K562 (cell line): ENCODE results near the gene AUNIP. TPM values are rescaled to one million over a fixed set of nuclear protein-coding genes. Genes with fewer than 3 reads are reported as not detected.

Source experiments
- ATAC-seq: fragments of 200-7000 bp; cut with Tn5 transposase; 3 replicates; pipeline ENCODE4 v1.9.1; 2020; ENCODE audit warnings: moderate library complexity
- BruUV-seq: library from RNA; stranded (reverse); fragments of 400-500 nt; replicated peaks from 2 replicates; lab custom pipeline; 2021; lab: Mats Ljungman, UMichigan
- CTCF ChIA-PET: fragments of 300-600 bp; formaldehyde crosslinking; extraction: SDS; loops from one replicate; lab custom pipeline; 2021; ENCODE audit warnings: low intra/inter-chr PET ratio; lab: Yijun Ruan, JAX
- POLR2A ChIA-PET: fragments of 300-600, 350-650 bp; sonication (Branson Sonifier 250); formaldehyde crosslinking; extraction: SDS; loops from one replicate; lab custom pipeline; 2021; ENCODE audit warnings: antibody characterized with exemption, inconsistent platforms; lab: Yijun Ruan, JAX
- DNase-seq, 4 experiments: peaks; one replicate each; pipeline versions ENCODE4 v3.0.0 to v3.0.0-alpha.2; 2011 to 2018; ENCODE audit warnings: low spot score in 3 of 4, mixed read lengths in 3 of 4; ENCODE audit errors: extremely low read depth in 1 of 4
- FAIRE-seq: peaks from 2 replicates; lab custom pipeline; 2011; peaks lifted over from hg19 to GRCh38; lab: Jason Lieb, UNC
- H2AFZ ChIP-seq: 2 replicates; pipeline ENCODE4 v1.6.0; 2011; ENCODE audit warnings: low read depth, low read length, control low read depth, inconsistent platforms
- H3K27ac ChIP-seq: fragments of 200-600 bp; 3 replicates; pipeline ENCODE4 v1.8.0; 2011; ENCODE audit warnings: low read depth, mild to moderate bottlenecking, control low read depth, inconsistent platforms, low read length, moderate library complexity, mixed read lengths; ENCODE audit errors: extremely low read depth
- H3K27me3 ChIP-seq, 2 experiments: fragments of 300-600 bp in 1 of 2; 2 replicates in 1 of 2; 3 replicates in 1 of 2; pipeline versions ENCODE4 v1.6.0 to v1.8.0; 2011; ENCODE audit warnings: inconsistent platforms in 2 of 2, low read length in 2 of 2, mild to moderate bottlenecking in 1 of 2, mixed read lengths in 1 of 2, moderate library complexity in 1 of 2; ENCODE audit not compliant: control insufficient read depth in 2 of 2, insufficient read depth in 2 of 2
- H3K36me3 ChIP-seq: fragments of 300-600 bp; 3 replicates; pipeline ENCODE4 v1.8.0; 2011; ENCODE audit warnings: mild to moderate bottlenecking, low read length, inconsistent platforms; ENCODE audit not compliant: control insufficient read depth, insufficient read depth
- H3K4me1 ChIP-seq, 2 experiments: fragments of 200-600 bp in 1 of 2; replicated peaks in 1 of 2; 2 replicates in 1 of 2; 3 replicates in 1 of 2; pipeline versions ENCODE4 v1.5.1 to v1.8.0; 2011; ENCODE audit warnings: inconsistent platforms in 2 of 2, low read length in 2 of 2, mild to moderate bottlenecking in 1 of 2, mixed read lengths in 1 of 2, moderate library complexity in 1 of 2; ENCODE audit not compliant: control insufficient read depth in 2 of 2, insufficient read depth in 2 of 2
- H3K4me2 ChIP-seq: 2 replicates; pipeline ENCODE4 v1.6.1; 2011; ENCODE audit warnings: low read length, control low read depth, inconsistent platforms, mixed read lengths; ENCODE audit not compliant: insufficient read depth
- H3K4me3 ChIP-seq: fragments of 200-600 bp; sonication (generic), shearing (Covaris generic); 2 replicates; pipeline ENCODE4 v1.5.1; 2016; ENCODE audit warnings: control low read depth, inconsistent platforms
- H3K79me2 ChIP-seq: fragments of 200-600 bp; 3 replicates; pipeline ENCODE4 v1.8.0; 2011; ENCODE audit warnings: low read length, inconsistent platforms; ENCODE audit not compliant: control insufficient read depth, insufficient read depth
- H3K9ac ChIP-seq, 2 experiments: 2 replicates each; pipeline versions ENCODE4 v1.6.0 to v1.6.1; 2011; ENCODE audit warnings: low read depth in 2 of 2, low read length in 2 of 2, control low read depth in 1 of 2, inconsistent platforms in 1 of 2, mild to moderate bottlenecking in 1 of 2, mixed read lengths in 1 of 2; ENCODE audit not compliant: insufficient read depth in 1 of 2
- H3K9me1 ChIP-seq: one replicate; pipeline ENCODE4 v1.6.0; 2011; ENCODE audit warnings: inconsistent platforms, mild to moderate bottlenecking, low read length, moderate library complexity; ENCODE audit not compliant: control insufficient read depth, insufficient read depth
- H3K9me3 ChIP-seq: replicated peaks from 2 replicates; pipeline ENCODE4 v1.5.1; 2011; ENCODE audit warnings: low read depth, low read length, inconsistent platforms; ENCODE audit not compliant: control insufficient read depth, insufficient read depth
- H4K20me1 ChIP-seq: replicated peaks from 2 replicates; pipeline ENCODE4 v1.6.1; 2011; ENCODE audit warnings: low read length, inconsistent platforms, mixed read lengths; ENCODE audit not compliant: control insufficient read depth, insufficient read depth
- BRD9 ChIP-seq: fragments of 450-650 bp; IDR thresholded peaks from 2 replicates; pipeline ENCODE4 v1.6.1; 2018; ENCODE audit warnings: low read depth; ENCODE audit not compliant: partially characterized antibody
- CEBPG ChIP-seq, 3 experiments: fragments of 200-800 bp in 1 of 3; sonication (Bioruptor generic) in 1 of 3; sonication (generic) in 1 of 3; formaldehyde crosslinking in 1 of 3; IDR thresholded peaks in 2 of 3; conservative IDR thresholded peaks in 1 of 3; 2 replicates each; pipeline versions ENCODE4 v1.6.1 to v1.8.0; 2016 to 2022; ENCODE audit warnings: missing compliant biosample characterization in 2 of 3, missing genetic modification characterization in 2 of 3, mild to moderate bottlenecking in 1 of 3, missing genetic modification reagents in 1 of 3
- FIP1L1 ChIP-seq: fragments of 200-400 bp; formaldehyde crosslinking; IDR thresholded peaks from 2 replicates; pipeline ENCODE4 v1.6.1; 2018; ENCODE audit warnings: mild to moderate bottlenecking, low read depth, low read length; ENCODE audit not compliant: poor library complexity, severe bottlenecking
- HINFP ChIP-seq: fragments of 450-650 bp; conservative IDR thresholded peaks from 2 replicates; pipeline ENCODE4 v1.6.1; 2016; ENCODE audit warnings: missing genetic modification characterization, low read depth, mild to moderate bottlenecking, control low read depth, missing compliant biosample characterization
- HNRNPH1 ChIP-seq: fragments of 200-400 bp; formaldehyde crosslinking; optimal IDR thresholded peaks from 2 replicates; pipeline ENCODE3; 2017; ENCODE audit warnings: low read depth, mild to moderate bottlenecking, low read length, moderate library complexity
- HNRNPUL1 ChIP-seq: fragments of 200-400 bp; formaldehyde crosslinking; IDR thresholded peaks from 2 replicates; pipeline ENCODE4 v1.6.1; 2017; ENCODE audit warnings: low read length
- ID3 ChIP-seq, 2 experiments: fragments of 250-450 bp in 1 of 2; fragments of 450-650 bp in 1 of 2; sonication (Bioruptor Pico) in 1 of 2; IDR thresholded peaks; 2 replicates each; pipeline versions ENCODE4 v1.6.1 to v1.8.0; 2016 to 2021; ENCODE audit warnings: mild to moderate bottlenecking in 2 of 2, moderate library complexity in 2 of 2, missing compliant biosample characterization in 1 of 2, missing genetic modification characterization in 1 of 2
- KDM5B ChIP-seq: fragments of 200-600 bp; sonication (generic); IDR thresholded peaks from 2 replicates; pipeline ENCODE4 v1.6.1; 2012; ENCODE audit warnings: low read depth, mild to moderate bottlenecking, moderate library complexity, low read length, control low read depth, inconsistent platforms; ENCODE audit not compliant: insufficient replicate concordance
- KLF6 ChIP-seq: fragments of 250-450 bp; sonication (Bioruptor Pico); IDR thresholded peaks from 2 replicates; pipeline ENCODE4 v1.4.0; 2020; ENCODE audit warnings: mild to moderate bottlenecking, moderate library complexity, borderline replicate concordance
- NCOA1 ChIP-seq: fragments of 450-650 bp; IDR thresholded peaks from 2 replicates; pipeline ENCODE4 v1.6.1; 2016; ENCODE audit warnings: low read depth
- NCOR1 ChIP-seq: fragments of 450-650 bp; IDR thresholded peaks from 2 replicates; pipeline ENCODE4 v1.6.1; 2016; ENCODE audit warnings: mild to moderate bottlenecking, moderate library complexity
- PATZ1 ChIP-seq: fragments of 250-450 bp; sonication (Bioruptor Pico); IDR thresholded peaks from 2 replicates; pipeline ENCODE4 v1.5.0; 2020; ENCODE audit warnings: mild to moderate bottlenecking, borderline replicate concordance
- PTRF ChIP-seq: fragments of 450-650 bp; IDR thresholded peaks from 2 replicates; pipeline ENCODE4 v1.6.1; 2016; ENCODE audit warnings: mild to moderate bottlenecking, missing genetic modification characterization, missing compliant biosample characterization
- SMARCB1 ChIP-seq: IDR thresholded peaks from 2 replicates; pipeline ENCODE4 v1.6.1; 2011; ENCODE audit warnings: improper control_type of control experiment, low read depth; ENCODE audit not compliant: insufficient read length
- SMARCC2 ChIP-seq: fragments of 450-650 bp; IDR thresholded peaks from 2 replicates; pipeline ENCODE4 v1.6.1; 2017; ENCODE audit warnings: antibody characterized with exemption, moderate library complexity, mild to moderate bottlenecking, low read depth
- SRSF3 ChIP-seq: fragments of 200-400 bp; formaldehyde crosslinking; IDR thresholded peaks from 2 replicates; pipeline ENCODE4 v1.6.1; 2016; ENCODE audit warnings: mild to moderate bottlenecking, low read length, moderate library complexity; ENCODE audit not compliant: insufficient read depth
- WGBS: fragments of 100-300 bp; shearing (Covaris generic); methylation state at CpG from one replicate; pipeline ENCODE4 v1.1.6; 2016; ENCODE audit warnings: low coverage, mixed read lengths; ENCODE audit not compliant: insufficient coverage; ENCODE audit errors: missing lambda C conversion rate; 5-methylcytosine and 5-hydroxymethylcytosine counted together
- in situ Hi-C: fragments of 300-500 bp; cut with MboI; formaldehyde crosslinking; loops from 4 replicates; pipeline ENCODE4 v1.15.0; 2018; ENCODE audit warnings: inconsistent platforms, mixed read lengths
- intact Hi-C: fragments of 100-400 bp; cut with micrococcal nuclease; formaldehyde crosslinking; loops from 2 replicates; pipeline ENCODE4 v1.14.2; 2022
- polyA plus RNA-seq, 8 experiments: library from polyadenylated mRNA; depleted of rRNA in 4 of 8; stranded (reverse) in 5 of 8; unstranded in 3 of 8; fragments of >200 nt; fragmentation: Nextera tagmentation in 2 of 8; fragmentation: Illumina TruSeq in 1 of 8; extraction: Ambion mirVana in 2 of 8; extraction: Trizol in 1 of 8; gene quantifications; 2 replicates each; pipeline versions ENCODE4 v1.2.1 to v1.2.3, GENCODE V29; 2011 to 2014; ENCODE audit warnings: inconsistent platforms in 1 of 8, missing spikeins in 1 of 8
- total RNA-seq, 7 experiments: library from RNA; depleted of rRNA in 6 of 7; stranded (reverse); fragments of >200 nt in 6 of 7; fragmentation: Illumina TruSeq in 2 of 7; extraction: Trizol in 2 of 7; gene quantifications; 2 replicates each; pipeline versions ENCODE4 v1.2.1 to v1.2.3, GENCODE V29; 2011 to 2021; ENCODE audit warnings: low replicate concordance in 1 of 7

AUNIP gene
- total and polyA plus RNA-seq, 9 of the 15 experiments (the other 6 are each of a cell fraction or from before 2014, with no cell fraction given), result 12.1 to 53.8 (median 47.1) TPM

DNA sequence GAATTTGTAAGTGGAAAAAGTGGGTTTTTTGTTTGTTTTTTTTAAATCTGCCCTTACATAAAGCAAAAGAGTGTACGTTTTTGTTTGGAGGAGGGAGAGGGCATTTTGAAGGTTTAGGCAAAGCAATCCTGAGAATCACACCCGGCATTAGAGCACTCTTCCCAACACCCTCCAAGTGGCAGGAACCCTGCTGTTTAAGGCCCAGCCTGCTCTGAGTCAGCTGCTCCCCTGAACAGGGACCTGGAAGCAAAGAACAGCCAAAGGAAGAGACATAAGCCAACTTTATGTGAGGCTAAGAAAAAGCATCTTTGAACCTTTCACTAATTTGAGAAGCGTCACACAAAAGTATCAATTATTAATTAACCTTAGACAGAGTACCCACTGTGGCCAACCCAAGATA lies 22.6 kb downstream of the AUNIP start:
- no peak overlapping the region for H2AFZ ChIP-seq
- WGBS, result 75% methylated on average over 3 of the region's 3 CpGs
- FAIRE-seq, result no peak
- no peak for TF ChIP-seq CEBPG (CRISPR knock-in tag; IDR thresholded peaks at IDR 0.05)
- TF ChIP-seq CEBPG (tag; conservative IDR thresholded peaks at IDR 0.05 in 1 of 2, IDR thresholded peaks at IDR 0.05 in 1 of 2), result no peak
- TF ChIP-seq HNRNPUL1, result no peak
- TF ChIP-seq FIP1L1, result no peak
- TF ChIP-seq KLF6 (CRISPR knock-in tag), result no peak
- no peak for TF ChIP-seq SMARCC2
- TF ChIP-seq SMARCB1, result no peak
- no peak for TF ChIP-seq HNRNPH1
- TF ChIP-seq HINFP (tag), result no peak
- TF ChIP-seq SRSF3, result no peak
- no peak for TF ChIP-seq KDM5B
- TF ChIP-seq NCOR1, result no peak
- no peak for TF ChIP-seq PTRF (tag)
- no peak for TF ChIP-seq BRD9
- no peak for TF ChIP-seq PATZ1
- TF ChIP-seq ID3 (CRISPR knock-in tag; IDR thresholded peaks at IDR 0.05), result no peak
- TF ChIP-seq ID3 (tag; IDR thresholded peaks at IDR 0.05), result no peak
- TF ChIP-seq NCOA1, result no peak
- intact Hi-C loops, result loop anchor here (2.0 kb wide), 1 partner anchor 58 kb away; no protein-coding TSS in a partner anchor
- DNase-seq, result peak in 1 of 4 experiments; percentile 17
- no peak overlapping the region for H3K27ac ChIP-seq
- BruUV-seq, result no TSS peak
- H4K20me1 ChIP-seq, result peaks cover 12% of the 10 kb centered on the region; the same call in 1 of the 2 replicates
- no peaks in the 10 kb centered on the region for H3K9me3 ChIP-seq
- no peak overlapping the region for H3K9ac ChIP-seq
- H3K27me3 ChIP-seq, result no peaks in the 10 kb centered on the region
- ATAC-seq, result no peak
- peaks cover 12 to 16% of the 10 kb centered on the region in 2 experiments; a peak in 4 of 5 replicates for H3K4me1 ChIP-seq
- no peaks in the 10 kb centered on the region for H3K9me1 ChIP-seq
- no peak overlapping the region for H3K4me3 ChIP-seq
- H3K79me2 ChIP-seq, result peaks cover 79% of the 10 kb centered on the region
- H3K4me2 ChIP-seq, result no peak overlapping the region
- in situ Hi-C loops, result no loop called here
- POLR2A ChIA-PET, result interaction anchor here (0.7 to 1.2 kb wide), 3 partner anchors 8 to 311 kb away, joined by 3 to 6 read pairs (median 6); no protein-coding TSS in a partner anchor
- peaks cover 68% of the 10 kb centered on the region for H3K36me3 ChIP-seq
- CTCF ChIA-PET, result interaction anchor here (1.2 to 1.6 kb wide), 4 partner anchors 53 to 193 kb away, joined by 4 to 7 read pairs (median 6); no protein-coding TSS in a partner anchor
